ENCODE data around the gene ANKS3.
A peak's percentile ranks its signal among the peaks of the same experiment; 100 is the strongest.

The ANKS3 gene

GRCh38 chr16:4696905-4697847, 36.9 kb downstream of the ANKS3 start:
- no peak for DNase-seq (ENCODE audit: low spot score)
- no peak for FAIRE-seq

GRCh38 chr16:4696172-4696904, 37.7 kb downstream of the ANKS3 start:
- DNase-seq (ENCODE audit: low spot score) (no peak), FAIRE-seq (no peak)

GRCh38 chr16:4695473-4696171, 38.4 kb downstream of the ANKS3 start:
- DNase-seq (ENCODE audit: low spot score), result no peak
- no peak for FAIRE-seq

GRCh38 chr16:4694642-4695451, 39.2 kb downstream of the ANKS3 start:
- DNase-seq (ENCODE audit: low spot score) (no peak), FAIRE-seq (no peak)

- FAIRE-seq (peak; percentile 88), DNase-seq (ENCODE audit: low spot score) (peak; percentile 65)
Measured at GRCh38 chr16:4693956-4694641, 40.0 kb downstream of the ANKS3 start.

- DNase-seq (ENCODE audit: low spot score), result peak; percentile 99
- peak; percentile 99 for FAIRE-seq
Measured at GRCh38 chr16:4693296-4693955, 40.6 kb downstream of the ANKS3 start, which contains the start of gene NUDT16L1. Gene NUDT16L1 (plus strand): TSS chr16:4693562. CDS start chr16:4693727, 165 bp downstream.

- DNase-seq (ENCODE audit: low spot score) (no peak), FAIRE-seq (no peak)
Measured at GRCh38 chr16:4692460-4693295, 41.4 kb downstream of the ANKS3 start.

- DNase-seq (ENCODE audit: low spot score), result no peak
- FAIRE-seq, result no peak
Measured at GRCh38 chr16:4691666-4692412, 42.2 kb downstream of the ANKS3 start.

- no peak for FAIRE-seq
- no peak for DNase-seq (ENCODE audit: low spot score)
Measured at GRCh38 chr16:4690946-4691665, 43.0 kb downstream of the ANKS3 start.

GRCh38 chr16:4689864-4690704, 44.0 kb downstream of the ANKS3 start:
- DNase-seq (ENCODE audit: low spot score) (no peak), FAIRE-seq (peak; percentile 44)

GRCh38 chr16:4689091-4689671, 44.9 kb downstream of the ANKS3 start:
- no peak for DNase-seq (ENCODE audit: low spot score)
- no peak for FAIRE-seq

GRCh38 chr16:4688674-4689045, 45.4 kb downstream of the ANKS3 start:
- DNase-seq (ENCODE audit: low spot score) (no peak), FAIRE-seq (no peak)

- DNase-seq (ENCODE audit: low spot score) (no peak), FAIRE-seq (no peak)
Measured at GRCh38 chr16:4687946-4688673, 46.0 kb downstream of the ANKS3 start.

- no peak for FAIRE-seq
- DNase-seq (ENCODE audit: low spot score), result no peak
Measured at GRCh38 chr16:4687416-4687815, 46.7 kb downstream of the ANKS3 start.

GRCh38 chr16:4686497-4687210, 47.4 kb downstream of the ANKS3 start:
- no peak for DNase-seq (ENCODE audit: low spot score)
- no peak for FAIRE-seq
